SK-N-SH treated with all-trans-retinoic acid at 6 μM for 48 hours (cell line): ENCODE measurements around the gene RAET1G.

ENCODE experiments used
- CREB5 ChIP-seq: fragments of 250-450 bp; sonication (Bioruptor Pico); IDR thresholded peaks from 2 replicates; pipeline ENCODE4 v1.5.1; 2020; ENCODE audit warnings: low read depth, mild to moderate bottlenecking, moderate library complexity
- OSR1 ChIP-seq: fragments of 250-450 bp; sonication (Bioruptor Pico); IDR thresholded peaks from 2 replicates; pipeline ENCODE4 v1.8.0; 2022; ENCODE audit warnings: moderate library complexity, mild to moderate bottlenecking, inconsistent platforms
- PATZ1 ChIP-seq: fragments of 250-450 bp; sonication (Bioruptor Pico); IDR thresholded peaks from 2 replicates; pipeline ENCODE4 v1.8.0; 2020; ENCODE audit warnings: mild to moderate bottlenecking, moderate library complexity, borderline replicate concordance
- ZC3H10 ChIP-seq: fragments of 250-450 bp; sonication (Bioruptor Pico); IDR thresholded peaks from 2 replicates; pipeline ENCODE4 v1.5.1; 2021; ENCODE audit warnings: mild to moderate bottlenecking, moderate library complexity
- ZNF565 ChIP-seq: fragments of 450-650 bp; formaldehyde crosslinking; conservative IDR thresholded peaks from 2 replicates; pipeline ENCODE4 v1.5.0; 2020; ENCODE audit warnings: low read depth, mild to moderate bottlenecking, moderate library complexity

- TF ChIP-seq ZC3H10 (no peak), PATZ1 (CRISPR knock-in tag) (no peak), OSR1 (CRISPR knock-in tag) (no peak), ZNF565 (CRISPR knock-in tag) (no peak), CREB5 (CRISPR knock-in tag) (no peak)
Measured at GRCh38 chr6:149919834-149920225, 3.1 kb downstream of the RAET1G start.
